Activated naive CD4-positive, alpha-beta T cell (primary cell): ENCODE measurements around the gene RBM5.

Experiments
- DNase-seq, 4 experiments: peaks; one replicate each; lab custom pipeline; 2025; lab: John Stamatoyannopoulos, UW

RBM5 gene

DNA sequence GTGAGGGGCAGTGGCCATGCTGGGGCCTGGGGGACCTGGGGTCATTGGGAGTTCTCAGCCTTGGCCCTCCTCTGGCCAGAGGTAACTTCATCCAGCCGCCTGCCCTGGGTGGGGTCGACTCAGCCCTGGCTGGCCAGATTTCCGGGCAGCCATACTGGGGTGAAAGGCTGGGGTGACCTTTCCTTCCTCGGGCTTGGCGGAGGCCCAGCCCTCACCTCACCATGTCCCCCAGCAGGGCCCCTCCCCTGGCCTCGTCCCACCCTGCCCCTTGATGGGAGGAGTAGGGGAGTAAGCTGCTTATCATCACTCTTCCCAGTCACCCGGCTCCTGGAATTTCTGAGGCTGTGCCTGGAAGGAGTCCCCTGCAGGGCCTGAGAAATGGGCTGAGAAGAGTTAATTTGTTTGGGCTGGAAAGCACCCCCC is 71.9 kb downstream of the RBM5 start:
- DNase-seq: no peak

DNA sequence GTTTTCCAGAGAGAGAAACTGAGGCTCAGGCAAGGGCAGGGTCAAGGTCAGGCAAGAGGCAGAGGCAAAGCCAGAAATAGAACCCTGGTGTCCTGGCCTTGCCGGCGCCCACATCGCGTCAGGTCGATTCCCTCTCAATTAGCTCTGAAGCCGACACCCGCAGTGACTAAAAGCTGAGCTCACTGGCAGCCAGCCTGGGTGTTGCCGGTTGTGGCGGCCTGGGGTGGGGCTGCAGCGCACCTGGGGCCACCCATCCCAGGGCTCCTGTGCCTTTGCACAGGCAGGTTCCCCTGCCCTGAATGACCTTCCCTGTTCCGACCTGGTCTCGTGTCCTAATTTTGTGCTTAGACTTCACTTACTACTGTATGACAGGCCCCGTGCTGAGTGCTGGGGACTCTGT is 72.6 kb downstream of the RBM5 start:
- DNase-seq: no peak

DNA sequence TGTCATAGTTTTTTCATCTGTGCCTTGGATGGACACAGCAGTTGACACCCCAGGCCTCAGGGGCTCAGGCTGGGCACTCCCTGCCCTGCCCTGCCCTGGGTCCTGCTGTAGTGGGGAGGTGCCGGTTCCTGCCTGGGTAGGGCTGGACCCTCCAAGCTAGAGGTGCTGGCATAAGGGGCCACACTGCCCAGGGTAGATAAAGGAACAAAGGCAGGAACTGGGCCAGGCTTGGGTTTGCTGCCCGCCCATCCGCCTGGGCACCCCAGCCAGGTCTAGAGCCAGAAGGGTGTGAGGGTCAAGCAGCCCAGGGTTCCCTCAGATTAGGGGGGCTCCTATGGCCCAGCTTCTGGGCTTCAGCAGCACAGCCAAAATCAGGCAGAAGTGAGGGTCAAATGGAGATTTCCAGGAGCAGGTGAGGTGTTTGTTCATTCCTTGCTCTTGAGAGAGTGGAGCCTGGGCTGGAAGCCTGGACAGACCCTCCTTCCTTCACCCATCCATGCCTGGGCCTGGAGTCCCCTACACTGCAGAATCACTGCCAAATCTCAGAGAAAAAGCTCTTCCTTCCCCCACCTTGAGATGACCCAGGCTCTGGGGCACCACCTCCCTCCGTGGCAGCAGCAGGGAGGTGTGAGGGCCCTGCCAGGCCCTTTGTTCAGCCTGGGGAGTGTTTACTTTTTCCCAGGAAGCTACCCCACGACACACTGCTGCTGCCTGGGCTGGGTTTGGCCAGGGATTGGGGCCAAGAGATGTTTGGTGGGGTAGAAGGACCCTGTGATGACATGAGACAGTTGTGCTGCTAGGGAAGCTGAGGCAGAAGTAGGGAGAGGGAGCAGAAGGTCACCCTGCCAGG is 73.5 kb downstream of the RBM5 start:
- no peak for DNase-seq

DNA sequence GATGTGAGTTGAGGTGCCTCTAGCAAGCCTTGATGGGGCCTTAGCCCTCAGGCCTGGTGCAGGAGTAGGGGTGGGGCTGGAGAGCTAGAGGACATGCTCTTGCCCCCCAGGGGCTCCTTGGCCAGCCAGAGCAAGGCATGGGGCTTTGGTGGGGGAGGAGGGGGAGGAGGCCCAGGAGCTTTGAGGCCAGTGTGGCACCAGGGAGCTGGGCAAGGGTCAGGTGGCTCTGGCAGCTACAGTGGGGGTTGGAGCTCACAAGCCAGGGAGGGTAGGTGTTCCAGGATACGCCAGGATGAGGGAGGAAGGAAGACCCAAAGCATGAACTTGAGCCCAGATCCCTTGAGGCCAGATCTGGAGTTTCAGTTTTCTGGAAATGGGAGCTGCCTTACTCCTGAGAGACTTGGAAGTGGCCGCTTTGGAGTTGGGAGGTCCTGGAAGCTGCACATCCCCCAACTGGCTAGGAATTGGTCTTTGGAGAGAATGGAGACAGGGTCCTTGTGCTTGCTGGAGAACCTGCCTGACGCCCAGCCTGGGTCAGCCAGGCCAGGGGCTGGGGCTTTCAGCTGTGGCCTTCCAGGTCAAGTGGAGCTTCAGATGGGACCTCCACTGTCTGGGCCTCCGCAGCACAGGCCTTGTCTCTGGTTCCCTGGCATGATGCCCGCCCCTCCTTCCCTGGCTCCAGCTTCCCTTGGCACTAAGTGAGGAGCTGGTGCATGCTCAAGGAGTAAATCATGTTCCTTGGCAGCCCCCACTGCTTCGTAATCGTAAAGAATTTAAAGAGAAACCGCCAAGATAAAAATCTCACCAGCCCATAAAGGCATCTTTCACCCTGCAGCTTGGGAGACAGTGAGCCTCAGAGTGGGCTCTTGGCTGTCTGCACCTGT is 75.1 kb downstream of the RBM5 start:
- no peak for DNase-seq

DNA sequence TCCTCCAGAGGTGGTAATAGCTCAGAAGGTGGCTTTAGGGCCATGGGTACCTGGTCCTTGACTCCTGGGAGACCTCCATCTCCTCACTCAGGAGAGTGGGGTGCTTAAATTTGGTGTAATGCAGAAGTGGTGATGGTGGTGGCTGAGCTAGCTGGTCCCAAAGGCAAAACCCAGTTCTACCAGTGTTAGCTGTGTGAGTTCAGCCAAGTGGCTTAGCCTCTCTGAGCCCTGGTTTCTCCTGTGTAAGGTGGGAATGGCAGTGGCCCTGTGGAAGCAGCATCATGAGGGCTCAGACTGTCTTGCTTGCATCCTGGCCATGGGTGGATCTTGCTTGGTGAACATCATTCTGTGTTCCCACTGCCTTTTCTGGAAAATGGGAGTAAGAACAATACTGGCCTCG is 75.8 kb downstream of the RBM5 start:
- no peak for DNase-seq

DNA sequence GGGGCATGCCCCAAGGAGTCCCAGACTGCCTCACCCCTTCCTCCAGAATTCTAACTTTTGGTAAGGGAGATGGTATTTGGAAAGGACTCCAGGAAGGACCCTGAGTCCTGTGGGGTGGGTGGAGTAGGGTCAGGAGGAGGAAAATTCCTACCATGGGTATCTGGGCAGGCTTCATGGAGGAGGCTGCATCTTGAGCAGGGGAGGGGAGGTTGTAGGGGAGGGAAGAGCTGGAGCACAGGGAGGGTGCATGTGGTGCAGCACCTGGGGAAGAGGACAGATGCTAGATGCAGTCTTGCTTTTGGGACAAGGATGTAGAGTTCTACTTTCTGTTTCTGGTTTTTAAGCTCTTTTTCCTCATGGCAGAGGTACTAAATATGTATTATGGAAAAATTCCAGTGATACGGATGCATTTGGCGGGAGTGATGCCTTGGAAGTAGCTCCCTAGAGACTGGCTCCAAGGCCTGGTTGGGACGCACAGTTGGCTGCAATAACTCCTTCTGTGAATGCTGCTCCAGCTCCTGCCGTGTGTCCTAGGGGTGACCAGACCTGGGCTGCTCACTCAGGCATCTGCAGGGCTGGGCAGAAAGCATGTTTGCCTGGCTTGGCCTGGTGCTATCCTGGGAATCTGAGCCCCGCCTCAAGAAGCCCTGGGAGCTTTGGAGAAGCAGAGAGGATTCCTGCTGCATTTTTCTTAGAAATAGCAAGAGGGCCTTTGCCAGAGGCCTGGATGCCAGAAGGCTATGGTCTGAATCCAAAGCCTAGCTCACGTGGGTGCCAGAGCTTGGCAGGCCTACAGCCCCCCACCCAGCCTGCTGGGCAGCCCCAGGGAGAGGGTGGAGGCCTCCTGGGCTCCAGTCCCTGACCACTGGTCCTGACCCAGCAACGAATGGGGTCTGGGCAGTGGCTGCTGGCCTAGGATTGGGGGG is 76.5 kb downstream of the RBM5 start:
- DNase-seq: no peak

DNA sequence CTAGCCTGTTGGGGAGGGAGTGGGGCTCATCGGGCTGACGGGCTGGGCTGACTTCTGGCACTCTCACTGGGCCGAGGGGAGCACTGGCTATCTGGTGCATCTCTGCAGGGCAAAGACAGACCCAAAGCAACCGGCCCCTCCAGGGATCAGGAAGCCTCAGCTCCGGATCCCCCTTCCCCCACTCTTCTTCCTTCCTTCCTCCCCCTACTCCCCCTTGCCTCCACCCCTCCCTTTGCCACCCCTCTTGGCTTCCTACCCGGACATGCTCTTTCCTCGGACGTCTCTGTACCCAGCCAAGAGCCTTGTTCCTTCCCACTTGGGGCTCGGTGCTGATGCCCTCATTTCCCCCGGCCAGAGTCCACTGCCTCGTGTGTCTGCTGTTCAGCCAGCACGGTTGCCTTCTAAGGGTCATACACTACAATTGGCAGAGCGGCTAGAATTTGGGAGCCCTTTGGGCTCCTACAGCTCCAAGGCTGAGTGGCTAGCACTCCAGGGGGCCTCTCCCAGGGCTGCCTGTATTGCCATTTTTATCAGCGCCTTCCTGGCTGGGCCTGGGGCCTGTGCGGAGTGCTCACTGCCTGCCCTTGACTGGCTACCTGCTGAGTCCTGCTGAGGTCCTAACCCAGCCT is 77.3 kb downstream of the RBM5 start:
- no peak for DNase-seq

DNA sequence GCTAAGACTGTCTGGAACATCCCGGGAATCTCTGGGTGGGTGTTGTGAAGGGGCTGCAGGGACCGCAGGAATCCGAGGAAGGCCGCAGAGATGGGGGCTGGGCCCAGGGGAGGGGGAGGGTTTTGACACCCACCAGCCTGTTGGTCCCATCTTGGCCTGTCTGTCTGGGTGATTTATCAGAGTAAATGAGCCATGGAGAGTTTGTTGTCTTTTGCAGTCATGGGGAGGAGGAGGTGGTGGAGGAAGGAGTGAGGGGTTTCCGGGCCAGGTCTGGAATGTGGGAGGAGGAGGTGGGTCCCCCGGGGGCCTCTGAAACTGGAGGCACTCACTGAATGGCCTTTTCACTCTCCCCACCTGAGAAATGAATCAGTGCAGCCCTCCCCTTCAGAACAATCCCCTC is 77.9 kb downstream of the RBM5 start:
- no peak for DNase-seq

DNA sequence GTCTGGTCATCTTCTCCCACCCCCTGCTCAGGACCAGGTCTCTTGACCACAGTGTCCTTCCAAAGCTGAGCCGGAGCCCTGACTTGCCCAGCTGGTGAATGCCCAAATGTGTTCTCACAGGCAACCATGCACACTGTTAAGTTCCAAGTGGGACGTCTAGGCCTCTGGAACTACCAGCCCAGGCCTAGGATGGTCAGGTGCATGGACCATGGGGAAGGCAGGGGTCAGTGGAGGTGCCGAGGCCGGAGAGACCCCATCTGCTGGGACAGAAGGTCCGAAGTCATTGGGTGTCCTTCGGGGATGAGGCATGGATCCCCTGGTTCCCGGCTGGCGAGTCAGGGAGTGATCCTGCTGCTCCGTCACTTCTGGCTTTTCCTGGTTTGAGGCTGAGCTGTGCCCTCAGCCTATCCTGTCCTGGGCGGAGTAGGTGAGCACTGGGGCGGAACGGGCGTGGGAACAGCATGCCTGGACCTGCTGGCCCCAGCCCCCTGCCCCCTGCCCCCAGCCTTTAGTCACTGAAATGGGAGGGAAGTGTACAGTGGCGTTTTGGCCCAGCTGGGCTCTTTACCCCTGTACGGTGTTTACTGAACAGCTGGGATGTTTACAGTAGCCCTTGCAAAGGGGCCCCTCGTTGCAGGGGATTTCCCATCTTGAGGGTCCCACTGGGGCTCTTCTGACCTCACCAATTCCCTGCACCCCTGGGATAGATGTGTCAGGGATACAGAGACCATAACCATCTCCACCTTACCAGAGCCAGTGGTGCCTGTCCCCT is 78.5 kb downstream of the RBM5 start:
- DNase-seq: no peak

DNA sequence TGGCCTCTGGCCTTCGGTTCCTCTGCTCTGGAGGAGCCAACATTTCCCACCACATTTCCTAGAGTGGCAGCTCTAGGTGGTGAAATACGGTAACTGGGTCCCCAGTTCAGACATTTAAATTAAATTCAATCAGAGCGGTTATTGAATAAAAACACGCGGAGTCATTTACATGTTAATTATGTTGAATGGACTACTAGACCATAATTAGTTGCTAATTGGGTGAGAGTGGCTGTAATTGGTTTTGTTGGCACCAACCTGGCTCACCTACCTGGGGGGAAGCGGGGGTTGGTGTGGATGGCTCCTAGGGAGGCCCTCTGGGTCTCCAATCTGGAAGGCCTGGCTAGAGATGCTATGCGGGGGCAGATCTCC is 79.1 kb downstream of the RBM5 start:
- no peak for DNase-seq

DNA sequence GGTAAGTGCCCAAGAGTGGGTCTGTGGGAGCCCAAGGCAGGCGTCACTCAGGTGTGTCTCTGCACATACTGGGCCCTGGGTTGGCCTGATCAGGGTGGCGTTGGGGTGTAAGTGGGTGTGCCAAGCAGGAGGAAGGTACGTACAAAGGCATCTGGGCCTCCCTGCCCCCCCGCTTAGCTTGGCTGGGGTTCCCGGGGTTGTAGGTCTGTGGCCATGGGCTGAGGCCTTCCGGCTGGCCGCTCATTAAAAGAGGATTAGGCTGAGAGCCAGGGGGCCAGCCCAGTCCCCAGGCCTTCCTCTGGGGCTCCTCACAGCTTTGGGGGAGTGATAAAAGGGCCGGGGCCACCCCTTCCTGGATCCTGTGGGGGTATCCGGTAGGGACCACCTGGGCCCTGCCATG is 79.7 kb downstream of the RBM5 start:
- DNase-seq: no peak
